Measurements from ENCODE around the gene EPYC. TPM values are rescaled to one million over a fixed set of nuclear protein-coding genes. Genes with fewer than 3 reads are reported as not detected.

EPYC gene
- total and polyA plus RNA-seq, 2 of the 13 experiments (the other 11 are each of a cell fraction or from before 2014, with no cell fraction given): not detected

GRCh38 chr12:90938451-90938850, 66.3 kb downstream of the EPYC start (continued):
- TF ChIP-seq ZNF513 (CRISPR knock-in tag; conservative IDR thresholded peaks at IDR 0.05) (no peak), MIER2 (CRISPR knock-in tag; IDR thresholded peaks at IDR 0.05) (no peak), HIC2 (CRISPR knock-in tag; IDR thresholded peaks at IDR 0.05; ENCODE audit: low read depth) (no peak), ZNF431 (CRISPR knock-in tag; IDR thresholded peaks at IDR 0.05; ENCODE audit: borderline replicate concordance, low read depth) (no peak), EEA1 (CRISPR knock-in tag; IDR thresholded peaks at IDR 0.05; ENCODE audit: borderline replicate concordance) (no peak), PCBP1 (IDR thresholded peaks at IDR 0.05; ENCODE audit: borderline replicate concordance, low read depth, low read length) (no peak), SATB2 (CRISPR knock-in tag; IDR thresholded peaks at IDR 0.05) (no peak), NFE2 (CRISPR knock-in tag; IDR thresholded peaks at IDR 0.05) (no peak), SOX13 (IDR thresholded peaks at IDR 0.05) (no peak), SOX13 (CRISPR knock-in tag; conservative IDR thresholded peaks at IDR 0.05 in 1 of 2, IDR thresholded peaks at IDR 0.05 in 1 of 2) (no peak), ZFAT (CRISPR knock-in tag; conservative IDR thresholded peaks at IDR 0.05) (no peak), ZNF264 (CRISPR knock-in tag; IDR thresholded peaks at IDR 0.05) (no peak)
